ENCODE measurements around the gene TBC1D3B.
"Not testable (repeated sequence)": the region's sequence is repeated elsewhere in the genome, so short reads cannot be mapped to it uniquely, and the experiment has no call there.

The TBC1D3B gene

DNA sequence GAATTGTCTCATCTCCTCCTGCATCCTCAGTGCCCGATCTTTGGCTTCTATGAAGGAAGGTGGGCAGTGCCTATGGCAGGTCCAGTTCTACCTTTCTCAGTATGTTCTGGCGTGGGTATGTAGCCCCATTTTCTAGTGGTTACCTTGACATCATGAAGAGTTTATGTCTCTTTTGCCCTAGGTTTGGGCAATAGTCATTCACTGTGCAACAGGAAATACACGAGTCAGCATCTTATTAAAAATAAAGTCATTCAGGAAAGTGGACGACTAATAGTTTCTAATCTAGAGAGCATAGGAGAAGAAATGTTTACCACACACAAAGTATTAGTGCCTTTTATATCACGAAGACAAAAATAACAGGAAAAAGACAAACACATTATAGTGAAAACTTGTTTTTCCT lies 13.6 kb upstream of the TBC1D3B start:
- H3K27me3 ChIP-seq (ENCODE audit: low read depth, low read length); H3K4me2 ChIP-seq (ENCODE audit: low read length); H3K9ac ChIP-seq (ENCODE audit: low read length); H3K4me1 ChIP-seq (ENCODE audit: low read length); H3K79me2 ChIP-seq (ENCODE audit: low read length); H3K9me3 ChIP-seq (ENCODE audit: insufficient read depth, low read length); H4K20me1 ChIP-seq (ENCODE audit: insufficient read depth, low read length); H3K4me3 ChIP-seq (ENCODE audit: low read length); H2AFZ ChIP-seq (ENCODE audit: low read depth, low read length); H3K36me3 ChIP-seq (replicated peaks; ENCODE audit: low read depth, low read length); H3K27ac ChIP-seq (ENCODE audit: low read length): not testable (repeated sequence)

DNA sequence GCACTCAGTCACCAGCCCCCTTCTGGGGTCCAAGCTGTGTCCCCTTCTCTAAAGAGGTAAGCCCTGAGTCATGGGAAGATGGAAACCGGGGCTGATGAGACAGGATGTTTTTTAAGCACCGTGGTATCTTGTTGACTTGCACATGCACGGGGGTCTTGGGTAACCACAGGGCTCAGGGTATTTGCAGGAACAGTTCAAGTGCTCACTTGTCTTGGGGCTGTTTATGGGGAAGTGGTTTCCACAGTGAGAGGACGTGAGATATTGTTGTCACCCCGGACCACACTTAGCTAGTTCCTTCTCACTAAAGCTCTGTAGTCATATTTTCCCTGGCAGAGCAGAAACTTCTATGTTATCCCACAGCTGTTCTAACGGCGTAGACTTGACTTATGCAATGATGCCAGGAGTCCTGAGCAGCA lies 12.5 kb upstream of the TBC1D3B start:
- Histone ChIP-seq H3K4me3 (ENCODE audit: low read length) (no peak overlapping the region), H2AFZ (ENCODE audit: low read depth, low read length) (no peak overlapping the region), H4K20me1 (ENCODE audit: insufficient read depth, low read length) (no peaks in the 10 kb centered on the region), H3K9me3 (ENCODE audit: insufficient read depth, low read length) (no peaks in the 10 kb centered on the region), H3K79me2 (ENCODE audit: low read length) (no peaks in the 10 kb centered on the region), H3K4me2 (ENCODE audit: low read length) (no peak overlapping the region), H3K9ac (ENCODE audit: low read length) (no peak overlapping the region), H3K4me1 (ENCODE audit: low read length) (no peaks in the 10 kb centered on the region), H3K27me3 (ENCODE audit: low read depth, low read length) (no peaks in the 10 kb centered on the region), H3K27ac (ENCODE audit: low read length) (no peak overlapping the region), H3K36me3 (replicated peaks; ENCODE audit: low read depth, low read length) (no peaks in the 10 kb centered on the region)
- TF ChIP-seq, protein P1, sequence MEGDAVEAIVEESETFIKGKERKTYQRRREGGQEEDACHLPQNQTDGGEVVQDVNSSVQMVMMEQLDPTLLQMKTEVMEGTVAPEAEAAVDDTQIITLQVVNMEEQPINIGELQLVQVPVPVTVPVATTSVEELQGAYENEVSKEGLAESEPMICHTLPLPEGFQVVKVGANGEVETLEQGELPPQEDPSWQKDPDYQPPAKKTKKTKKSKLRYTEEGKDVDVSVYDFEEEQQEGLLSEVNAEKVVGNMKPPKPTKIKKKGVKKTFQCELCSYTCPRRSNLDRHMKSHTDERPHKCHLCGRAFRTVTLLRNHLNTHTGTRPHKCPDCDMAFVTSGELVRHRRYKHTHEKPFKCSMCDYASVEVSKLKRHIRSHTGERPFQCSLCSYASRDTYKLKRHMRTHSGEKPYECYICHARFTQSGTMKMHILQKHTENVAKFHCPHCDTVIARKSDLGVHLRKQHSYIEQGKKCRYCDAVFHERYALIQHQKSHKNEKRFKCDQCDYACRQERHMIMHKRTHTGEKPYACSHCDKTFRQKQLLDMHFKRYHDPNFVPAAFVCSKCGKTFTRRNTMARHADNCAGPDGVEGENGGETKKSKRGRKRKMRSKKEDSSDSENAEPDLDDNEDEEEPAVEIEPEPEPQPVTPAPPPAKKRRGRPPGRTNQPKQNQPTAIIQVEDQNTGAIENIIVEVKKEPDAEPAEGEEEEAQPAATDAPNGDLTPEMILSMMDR (IDR thresholded peaks at IDR 0.05; ENCODE audit: low read depth, low read length) = no peak
- TF ChIP-seq EZH2phosphoT487 (IDR thresholded peaks at IDR 0.05; ENCODE audit: low read depth) = no peak

DNA sequence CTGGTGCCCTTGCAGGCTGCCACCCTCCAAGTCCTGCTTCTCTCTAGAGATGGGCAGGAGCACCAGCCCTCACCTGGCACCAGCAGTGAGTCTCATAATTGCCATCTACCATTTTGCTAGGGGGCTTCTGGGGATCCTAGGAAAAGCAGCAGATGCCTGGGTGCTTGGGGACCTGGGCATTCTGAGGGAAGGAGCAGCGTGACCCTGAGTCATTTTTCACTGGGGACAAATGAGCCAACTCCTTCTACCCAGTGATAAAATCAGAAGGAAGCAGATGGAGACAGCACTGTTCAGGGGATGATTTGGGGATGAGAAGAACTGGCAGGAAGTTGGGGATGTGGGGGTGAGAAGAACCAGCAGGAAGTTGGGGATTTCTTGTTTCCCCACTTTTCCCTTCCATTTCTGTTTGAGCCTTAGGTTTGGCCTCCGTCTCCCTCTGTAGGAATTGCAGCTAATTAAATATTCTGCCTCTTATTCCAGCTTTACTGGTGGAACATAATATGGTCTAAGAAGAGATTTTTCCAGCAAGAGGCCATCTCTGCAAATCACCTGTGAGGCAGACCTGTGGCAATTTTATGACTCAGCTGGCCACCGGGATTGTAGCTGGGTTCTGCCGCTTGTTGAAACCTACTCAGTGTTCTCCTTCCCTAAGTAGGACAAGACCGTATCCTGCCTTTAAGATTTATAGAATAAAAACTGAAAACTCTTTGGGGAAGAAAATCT lies 11.7 kb upstream of the TBC1D3B start:
- not testable (repeated sequence) for H3K27ac ChIP-seq (ENCODE audit: low read length); H4K20me1 ChIP-seq (ENCODE audit: insufficient read depth, low read length); H3K79me2 ChIP-seq (ENCODE audit: low read length); H3K36me3 ChIP-seq (replicated peaks; ENCODE audit: low read depth, low read length); H3K4me1 ChIP-seq (ENCODE audit: low read length); H2AFZ ChIP-seq (ENCODE audit: low read depth, low read length); H3K4me3 ChIP-seq (ENCODE audit: low read length); H3K9me3 ChIP-seq (ENCODE audit: insufficient read depth, low read length); H3K27me3 ChIP-seq (ENCODE audit: low read depth, low read length); H3K4me2 ChIP-seq (ENCODE audit: low read length); H3K9ac ChIP-seq (ENCODE audit: low read length)

DNA sequence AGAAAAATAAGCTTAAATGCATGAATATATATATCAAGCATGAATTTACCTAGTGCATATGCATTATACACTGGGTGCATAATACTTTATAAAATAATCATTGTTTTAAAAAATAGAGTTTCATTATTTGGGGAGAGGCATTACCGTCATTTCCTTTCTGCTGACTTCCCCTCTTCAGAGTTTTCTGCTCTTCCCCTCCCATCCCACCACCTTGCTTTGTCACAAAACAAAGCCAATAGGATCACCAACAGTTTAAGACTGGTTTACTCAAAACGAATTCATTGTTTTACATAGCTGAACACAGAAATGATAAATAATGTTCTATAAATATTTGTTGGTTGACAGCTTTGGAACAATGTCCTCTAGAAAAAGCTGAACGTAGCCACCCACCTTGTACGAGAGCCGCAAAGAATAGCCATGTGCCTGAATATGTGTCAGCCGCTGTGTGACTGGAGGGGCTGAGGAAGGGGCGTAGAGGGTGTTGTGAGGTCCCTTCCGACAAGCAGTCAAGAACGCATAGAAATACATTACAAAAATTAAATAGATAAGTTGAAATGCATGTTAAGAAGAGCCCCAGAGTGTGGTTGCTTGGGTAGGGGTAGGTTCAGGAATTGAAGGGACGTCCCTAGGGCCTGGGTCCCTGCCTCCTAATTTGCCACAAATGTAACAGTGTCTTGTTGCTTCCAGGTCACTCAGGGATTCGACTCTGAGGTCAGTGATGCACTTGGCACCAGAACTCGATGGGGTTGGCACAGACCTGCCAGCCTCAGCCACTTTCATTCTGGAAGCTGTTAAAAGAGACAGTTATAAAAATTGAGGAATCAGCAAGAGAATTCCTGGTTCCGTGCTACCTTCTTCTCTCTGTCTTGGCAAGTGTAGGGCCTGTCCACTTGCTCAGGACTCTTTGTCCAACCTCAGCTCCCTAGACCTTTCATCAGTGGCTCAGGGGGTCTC lies 10.7 kb upstream of the TBC1D3B start:
- H3K4me3 ChIP-seq (ENCODE audit: low read length); H4K20me1 ChIP-seq (ENCODE audit: insufficient read depth, low read length); H3K79me2 ChIP-seq (ENCODE audit: low read length); H2AFZ ChIP-seq (ENCODE audit: low read depth, low read length); H3K4me1 ChIP-seq (ENCODE audit: low read length); H3K27me3 ChIP-seq (ENCODE audit: low read depth, low read length); H3K36me3 ChIP-seq (replicated peaks; ENCODE audit: low read depth, low read length); H3K9ac ChIP-seq (ENCODE audit: low read length); H3K9me3 ChIP-seq (ENCODE audit: insufficient read depth, low read length); H3K27ac ChIP-seq (ENCODE audit: low read length); H3K4me2 ChIP-seq (ENCODE audit: low read length): not testable (repeated sequence)

DNA sequence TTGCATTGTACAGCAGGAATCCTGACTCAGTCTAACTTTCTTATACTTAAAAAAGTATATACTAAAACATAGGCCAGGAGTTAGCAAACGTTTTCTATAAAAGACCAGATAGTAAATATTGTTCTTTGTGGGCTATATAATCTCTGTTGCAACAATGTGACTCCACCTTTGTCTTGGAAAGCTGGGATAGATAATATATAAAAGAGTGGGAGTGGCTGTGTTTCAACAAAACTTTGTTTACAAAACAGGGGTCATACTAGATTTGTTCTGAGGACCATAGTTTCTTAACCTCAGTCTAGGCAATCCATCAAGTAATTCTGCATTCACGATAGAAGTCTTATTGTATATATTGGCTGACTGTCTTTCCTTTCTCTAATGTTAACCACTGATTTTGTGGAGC lies 9.0 kb upstream of the TBC1D3B start:
- Histone ChIP-seq H3K4me3 (ENCODE audit: low read length) (no peak overlapping the region), H2AFZ (ENCODE audit: low read depth, low read length) (no peak overlapping the region), H3K79me2 (ENCODE audit: low read length) (no peaks in the 10 kb centered on the region), H3K4me2 (ENCODE audit: low read length) (no peak overlapping the region), H3K9me3 (ENCODE audit: insufficient read depth, low read length) (no peaks in the 10 kb centered on the region), H3K36me3 (replicated peaks; ENCODE audit: low read depth, low read length) (no peaks in the 10 kb centered on the region), H3K4me1 (ENCODE audit: low read length) (no peaks in the 10 kb centered on the region), H3K27me3 (ENCODE audit: low read depth, low read length) (no peaks in the 10 kb centered on the region), H3K27ac (ENCODE audit: low read length) (no peak overlapping the region), H4K20me1 (ENCODE audit: insufficient read depth, low read length) (no peaks in the 10 kb centered on the region), H3K9ac (ENCODE audit: low read length) (no peak overlapping the region)
- TF ChIP-seq, protein P1 (IDR thresholded peaks at IDR 0.05; ENCODE audit: low read depth, low read length) = no peak
- no peak for TF ChIP-seq EZH2phosphoT487 (IDR thresholded peaks at IDR 0.05; ENCODE audit: low read depth)
